ENCODE data around the gene FRMD1.

Gene FRMD1

DNA sequence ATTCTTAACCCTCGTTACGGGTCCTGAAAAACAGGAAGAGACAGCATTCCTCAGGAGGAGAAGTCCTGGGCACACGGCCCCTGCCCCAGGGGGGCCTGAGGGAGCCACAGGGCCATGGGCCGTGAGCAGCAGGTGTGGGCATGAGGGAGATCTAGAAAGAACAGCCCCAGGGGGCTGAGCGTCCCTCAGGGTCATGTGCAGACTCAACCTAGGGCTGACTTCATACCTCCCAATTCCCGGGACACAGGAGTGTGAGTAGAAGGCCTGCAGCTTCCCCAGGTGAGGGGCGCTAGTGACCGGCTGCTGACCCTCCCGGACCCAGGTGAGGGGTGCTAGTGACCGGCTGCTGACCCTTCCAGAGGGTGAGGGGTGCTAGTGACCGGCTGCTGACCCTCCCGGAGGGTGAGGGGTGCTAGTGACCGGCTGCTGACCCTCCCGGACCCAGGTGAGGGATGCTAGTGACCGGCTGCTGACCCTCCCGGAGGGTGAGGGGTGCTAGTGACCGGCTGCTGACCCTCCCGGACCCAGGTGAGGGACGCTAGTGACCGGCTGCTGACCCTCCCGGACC is 35.1 kb downstream of the FRMD1 start:
- Histone ChIP-seq H3K27me3 (replicated peaks) (no peaks in the 10 kb centered on the region), H3K36me3 (replicated peaks) (no peaks in the 10 kb centered on the region), H3K4me3 (ENCODE audit: low read depth, low read length) (no peak overlapping the region), H3K27ac (no peak overlapping the region)
- in situ Hi-C loops (cut with HindIII; ENCODE audit: low pct_ligation_motif_present, low sequenced_read_pairs), result no loop called here
- TF ChIP-seq, protein P1, sequence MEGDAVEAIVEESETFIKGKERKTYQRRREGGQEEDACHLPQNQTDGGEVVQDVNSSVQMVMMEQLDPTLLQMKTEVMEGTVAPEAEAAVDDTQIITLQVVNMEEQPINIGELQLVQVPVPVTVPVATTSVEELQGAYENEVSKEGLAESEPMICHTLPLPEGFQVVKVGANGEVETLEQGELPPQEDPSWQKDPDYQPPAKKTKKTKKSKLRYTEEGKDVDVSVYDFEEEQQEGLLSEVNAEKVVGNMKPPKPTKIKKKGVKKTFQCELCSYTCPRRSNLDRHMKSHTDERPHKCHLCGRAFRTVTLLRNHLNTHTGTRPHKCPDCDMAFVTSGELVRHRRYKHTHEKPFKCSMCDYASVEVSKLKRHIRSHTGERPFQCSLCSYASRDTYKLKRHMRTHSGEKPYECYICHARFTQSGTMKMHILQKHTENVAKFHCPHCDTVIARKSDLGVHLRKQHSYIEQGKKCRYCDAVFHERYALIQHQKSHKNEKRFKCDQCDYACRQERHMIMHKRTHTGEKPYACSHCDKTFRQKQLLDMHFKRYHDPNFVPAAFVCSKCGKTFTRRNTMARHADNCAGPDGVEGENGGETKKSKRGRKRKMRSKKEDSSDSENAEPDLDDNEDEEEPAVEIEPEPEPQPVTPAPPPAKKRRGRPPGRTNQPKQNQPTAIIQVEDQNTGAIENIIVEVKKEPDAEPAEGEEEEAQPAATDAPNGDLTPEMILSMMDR (IDR thresholded peaks at IDR 0.05; ENCODE audit: low read depth, low read length, missing control alignments), result no peak
- no peak for DNase-seq

DNA sequence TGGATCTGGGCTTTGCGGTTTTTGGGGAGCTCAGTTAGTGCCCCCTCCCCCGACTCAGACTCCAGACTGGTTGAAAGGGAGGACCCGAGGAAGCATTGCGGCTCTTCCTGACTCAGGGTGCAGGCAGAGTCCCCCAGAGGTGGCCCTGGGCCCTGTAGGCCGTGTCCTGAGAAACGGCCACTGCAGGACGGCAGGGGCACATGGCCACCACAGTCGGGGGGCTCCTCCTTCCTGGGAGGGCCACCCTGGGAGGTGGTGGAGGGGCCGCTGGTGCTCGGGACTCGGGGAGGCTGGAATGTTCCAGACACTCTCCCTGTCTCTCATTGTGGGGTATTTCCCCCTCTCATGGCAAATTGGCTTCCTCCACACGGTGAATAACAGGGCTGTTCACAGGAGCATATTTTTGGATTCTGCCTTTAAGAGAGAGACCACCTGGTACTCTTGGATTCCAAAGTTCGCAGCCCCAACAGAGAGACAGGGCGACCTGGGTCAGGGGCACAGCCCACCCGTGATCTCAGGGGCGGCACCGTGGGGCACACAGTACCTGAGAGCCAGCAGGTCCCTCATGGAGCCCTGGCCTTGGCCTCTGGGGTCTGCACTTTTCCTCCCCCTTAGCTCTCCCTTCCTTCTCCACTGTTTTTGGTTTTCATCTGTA is 35.7 kb downstream of the FRMD1 start:
- Histone ChIP-seq H3K27ac (no peak overlapping the region), H3K27me3 (replicated peaks) (no peaks in the 10 kb centered on the region), H3K36me3 (replicated peaks) (no peaks in the 10 kb centered on the region), H3K4me3 (ENCODE audit: low read depth, low read length) (no peak overlapping the region)
- in situ Hi-C loops (cut with HindIII; ENCODE audit: low pct_ligation_motif_present, low sequenced_read_pairs), result no loop called here
- no peak for DNase-seq
- TF ChIP-seq, protein P1 (IDR thresholded peaks at IDR 0.05; ENCODE audit: low read depth, low read length, missing control alignments), result no peak

DNA sequence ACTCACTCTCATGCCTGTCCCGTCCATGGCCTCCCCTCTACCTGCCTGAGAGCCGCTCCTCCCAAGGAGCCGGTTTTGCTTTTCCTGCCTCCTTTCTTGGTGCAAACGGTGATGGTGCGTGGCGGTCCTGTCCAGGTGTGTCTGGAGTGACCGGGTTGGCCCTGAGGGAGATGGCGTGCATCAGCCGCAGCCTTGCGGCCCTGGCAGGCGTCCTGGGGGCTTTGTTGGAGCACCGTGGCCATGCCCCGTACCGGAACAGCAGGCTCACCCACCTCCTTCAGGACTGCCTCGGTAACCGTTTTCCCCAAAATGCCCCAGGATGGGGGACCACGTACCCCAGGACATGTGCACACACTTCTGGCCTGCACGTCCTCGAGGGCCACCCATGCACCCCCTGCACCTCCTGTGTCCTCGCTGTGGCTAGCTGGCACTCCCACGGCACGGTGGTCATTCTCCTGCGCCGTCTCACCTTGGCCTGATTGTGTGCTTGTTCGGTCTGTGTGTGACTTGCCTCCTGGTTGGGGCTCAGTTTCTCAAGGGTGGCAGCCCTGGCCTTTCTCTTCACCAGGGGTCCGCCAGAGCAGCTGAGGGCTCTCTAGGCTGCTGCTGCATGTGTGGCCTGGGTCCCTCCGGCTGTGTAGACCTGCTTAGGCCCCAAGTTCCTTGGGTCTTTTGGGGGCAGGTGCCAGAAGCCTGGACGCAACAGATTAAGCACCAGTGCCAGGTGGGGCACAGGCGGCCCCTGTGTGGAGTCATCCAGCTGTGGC is 36.4 kb downstream of the FRMD1 start:
- in situ Hi-C loops (cut with HindIII; ENCODE audit: low pct_ligation_motif_present, low sequenced_read_pairs), result no loop called here
- H3K27ac ChIP-seq, result no peak overlapping the region

DNA sequence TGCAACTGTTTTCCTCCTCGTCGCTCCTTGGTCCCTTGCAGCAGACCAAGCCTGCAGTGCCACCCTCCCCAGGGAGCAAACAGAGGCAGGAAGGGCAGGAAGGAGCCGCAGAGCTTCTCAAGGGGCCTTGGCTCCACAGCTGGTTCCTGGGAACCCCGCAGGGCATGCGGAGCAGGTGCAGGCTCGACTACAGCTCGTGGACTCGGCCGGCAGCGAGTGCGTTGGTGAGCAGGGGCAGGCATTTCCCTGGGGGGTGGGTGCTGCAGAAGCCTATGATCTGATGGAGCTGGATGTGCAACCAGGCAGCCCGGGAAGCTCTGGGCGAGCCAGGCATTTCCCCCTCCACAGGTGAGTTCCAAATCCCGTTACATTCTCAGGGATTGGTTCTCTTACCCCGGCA is 37.1 kb downstream of the FRMD1 start:
- TF ChIP-seq, protein P1 (IDR thresholded peaks at IDR 0.05; ENCODE audit: low read depth, low read length, missing control alignments), result no peak
- H3K27me3 ChIP-seq (replicated peaks), result no peaks in the 10 kb centered on the region
- DNase-seq, result no peak
- no peak overlapping the region for H3K27ac ChIP-seq
- no peak overlapping the region for H3K4me3 ChIP-seq (ENCODE audit: low read depth, low read length)
- in situ Hi-C loops (cut with HindIII; ENCODE audit: low pct_ligation_motif_present, low sequenced_read_pairs), result no loop called here
- H3K36me3 ChIP-seq (replicated peaks), result no peaks in the 10 kb centered on the region

More for the DNA sequence above, 36.4 kb downstream of the FRMD1 start:
- TF ChIP-seq, protein P1 (IDR thresholded peaks at IDR 0.05; ENCODE audit: low read depth, low read length, missing control alignments), result no peak
- Histone ChIP-seq H3K36me3 (replicated peaks) (no peaks in the 10 kb centered on the region), H3K4me3 (ENCODE audit: low read depth, low read length) (no peak overlapping the region), H3K27me3 (replicated peaks) (no peaks in the 10 kb centered on the region)
- no peak for DNase-seq

DNA sequence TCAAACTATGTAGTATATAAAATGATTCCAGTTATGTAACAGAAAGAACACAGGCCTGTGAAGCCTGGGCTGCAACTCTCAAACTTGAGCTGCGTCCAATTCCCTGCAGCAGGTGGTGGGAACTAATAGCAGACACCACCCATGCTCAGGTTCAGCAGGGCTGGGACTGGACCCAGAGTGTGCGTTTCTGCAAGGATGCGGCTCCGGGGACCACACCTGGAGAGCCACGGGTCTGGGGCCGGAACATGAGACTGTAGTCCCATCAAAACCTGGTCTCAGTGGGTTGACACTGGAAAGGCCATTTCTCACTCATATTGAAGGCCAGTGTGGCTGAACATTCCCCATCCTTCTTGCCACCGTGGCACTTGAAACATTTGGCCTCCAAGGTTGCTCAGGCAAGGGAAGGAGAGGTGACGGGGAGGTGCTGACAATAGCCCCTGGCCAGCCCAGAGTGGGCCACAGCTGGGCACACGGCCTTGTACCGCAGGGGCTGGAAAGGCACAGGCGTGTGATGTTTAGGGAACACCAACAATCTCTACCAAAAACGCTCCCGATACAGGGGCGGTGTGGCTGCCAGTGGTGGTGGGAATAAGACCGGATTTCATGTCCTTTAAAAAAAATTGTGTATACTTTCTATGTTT is 38.0 kb downstream of the FRMD1 start:
- in situ Hi-C loops (cut with HindIII; ENCODE audit: low pct_ligation_motif_present, low sequenced_read_pairs), result no loop called here
- no peak for DNase-seq
- TF ChIP-seq, protein P1 (IDR thresholded peaks at IDR 0.05; ENCODE audit: low read depth, low read length, missing control alignments), result no peak
- Histone ChIP-seq H3K4me3 (ENCODE audit: low read depth, low read length) (no peak overlapping the region), H3K27ac (no peak overlapping the region), H3K36me3 (replicated peaks) (no peaks in the 10 kb centered on the region), H3K27me3 (replicated peaks) (no peaks in the 10 kb centered on the region)

Measured in brain microvascular endothelial cell (primary cell).